Activated T-cell treated with anti-CD3 and anti-CD28 coated beads for 48 hours (primary cell): Measurements from ENCODE around the gene GIPC3.
A peak's percentile ranks its signal among the peaks of the same experiment; 100 is the strongest.
"Not testable (repeated sequence)": the region's sequence is repeated elsewhere in the genome, so short reads cannot be mapped to it uniquely, and the experiment has no call there.

Source experiments
- DNase-seq: peaks from one replicate; pipeline ENCODE4 v3.0.0-alpha.2; 2020; ENCODE audit warnings: low read depth

The GIPC3 gene

DNA sequence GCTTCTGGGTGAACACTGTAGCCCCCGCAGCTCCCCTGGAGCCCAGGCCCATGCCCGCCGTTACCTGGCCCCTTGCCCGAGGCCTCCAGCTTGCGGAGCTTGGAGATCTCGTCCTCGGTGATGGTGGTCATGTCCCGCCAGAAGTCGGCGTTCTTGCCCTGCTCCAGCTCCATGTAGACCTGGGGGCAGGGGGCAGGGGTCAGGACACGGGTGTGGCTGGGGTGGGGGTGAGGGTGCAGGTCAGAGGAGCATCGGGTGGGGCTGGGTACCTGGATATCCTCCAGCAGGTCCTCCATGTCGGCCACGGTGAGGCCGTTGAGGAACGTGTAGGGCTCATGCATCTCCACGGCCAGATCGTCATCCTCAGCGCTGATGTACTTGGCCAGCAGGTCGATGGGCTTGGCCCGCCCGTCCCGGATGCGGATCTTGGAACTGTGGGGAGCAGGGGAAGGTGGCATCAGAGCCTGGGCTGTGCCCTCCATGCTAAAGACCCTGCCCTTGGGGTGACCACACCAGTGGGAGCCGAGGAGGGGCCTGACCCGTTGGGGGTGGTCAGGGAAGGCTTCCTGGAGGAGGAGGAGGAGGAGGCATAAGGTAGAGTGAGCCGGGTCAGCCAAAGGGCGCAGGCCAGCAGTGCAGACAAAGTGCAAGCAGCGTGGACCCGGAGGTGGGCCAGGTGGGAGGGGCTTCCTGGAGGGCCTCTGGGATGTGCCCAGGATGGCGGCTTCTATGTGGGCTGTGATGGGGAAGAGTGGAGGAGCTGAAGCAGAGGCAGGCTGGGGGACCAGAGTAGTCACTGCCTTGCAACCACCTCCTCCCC, 33.7 kb downstream of the GIPC3 start:
- no peak for DNase-seq

DNA sequence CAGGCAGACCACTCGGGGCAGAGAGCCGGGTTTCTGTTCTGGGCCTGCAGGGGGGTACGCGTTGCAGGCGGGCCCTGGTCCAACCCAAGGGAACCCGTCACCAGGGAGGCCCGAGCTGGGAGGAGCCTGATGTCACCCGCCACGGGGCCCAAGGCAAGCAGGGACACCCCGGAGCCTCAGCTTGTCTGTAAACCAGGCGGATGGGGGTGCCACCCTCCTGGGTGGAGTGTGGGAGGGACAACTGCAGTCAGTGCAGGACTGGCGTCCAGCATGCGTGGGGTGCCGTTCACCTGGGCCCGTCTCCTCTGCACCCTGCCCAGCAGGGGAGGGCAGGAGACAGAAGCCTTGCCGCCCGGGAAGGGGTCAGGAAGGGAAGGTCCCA, 34.3 kb downstream of the GIPC3 start:
- DNase-seq: no peak

DNA sequence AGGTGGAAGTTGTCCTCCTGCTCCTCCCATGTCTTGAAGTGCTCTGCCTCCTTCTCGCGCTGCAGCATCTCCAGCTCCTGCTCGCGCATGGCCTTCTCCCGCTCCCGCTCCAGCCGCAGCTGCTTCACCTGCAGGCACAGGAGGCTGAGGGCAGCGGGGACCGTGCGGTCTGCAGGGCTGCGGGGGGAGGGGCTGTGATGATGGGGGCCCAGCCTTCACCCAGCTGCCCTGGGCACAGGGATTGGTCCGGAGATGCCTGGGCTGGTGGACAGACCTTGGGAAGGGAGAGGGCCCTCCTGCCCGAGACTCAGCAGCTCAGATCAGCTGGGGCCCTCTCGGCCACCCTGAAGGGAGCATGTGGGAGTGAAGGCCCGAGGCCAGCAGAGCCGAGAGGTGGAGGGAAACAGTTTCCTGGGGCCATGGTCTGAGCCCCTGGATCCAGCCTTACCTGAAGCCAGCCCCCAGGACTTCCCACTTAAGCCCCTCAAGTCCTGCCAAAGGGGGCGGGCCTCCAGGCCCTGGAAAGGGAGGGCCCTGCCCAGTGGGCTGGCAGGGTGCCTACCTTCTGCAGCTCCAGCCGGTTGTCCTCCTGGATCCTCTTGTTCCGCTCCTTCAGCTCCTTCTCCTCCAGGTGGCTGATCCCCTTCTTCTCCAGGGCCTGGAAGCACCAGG, 35.0 kb downstream of the GIPC3 start:
- no peak for DNase-seq

DNA sequence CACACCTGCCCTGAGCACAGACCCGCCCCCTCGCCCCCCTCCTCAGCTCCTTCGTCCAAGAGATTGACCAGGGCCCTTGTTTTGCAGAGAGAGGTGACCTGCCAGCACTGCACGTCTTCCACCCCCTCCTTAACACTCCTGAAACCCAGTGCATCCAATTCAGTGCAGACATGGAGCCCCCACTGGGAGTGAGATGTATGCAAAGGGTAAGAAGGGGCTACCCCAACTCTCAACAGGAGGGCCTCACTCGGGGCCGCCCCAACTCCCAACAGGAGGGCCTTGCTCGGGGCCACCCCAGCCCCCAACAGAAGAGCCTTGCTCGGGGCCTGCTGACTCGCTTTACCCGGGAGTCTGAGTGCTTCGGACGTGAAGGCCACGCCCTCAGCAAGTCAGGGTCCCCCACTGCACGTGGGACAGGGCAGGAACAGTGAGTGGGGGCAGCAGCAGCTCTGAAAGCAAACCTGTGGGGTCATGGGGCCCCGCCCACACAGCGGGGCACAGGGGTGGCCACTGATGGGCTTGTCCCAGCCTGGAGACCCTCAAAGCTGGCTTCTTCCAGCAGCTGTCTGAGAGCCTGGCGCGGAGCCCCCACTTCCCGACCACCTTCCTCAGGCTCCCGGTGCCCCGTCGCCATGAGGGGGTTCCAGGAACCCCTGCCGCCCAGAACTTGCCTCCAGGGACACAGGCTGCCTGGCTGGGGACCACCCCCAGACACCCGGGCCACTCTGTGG, 35.7 kb downstream of the GIPC3 start:
- no peak for DNase-seq

DNA sequence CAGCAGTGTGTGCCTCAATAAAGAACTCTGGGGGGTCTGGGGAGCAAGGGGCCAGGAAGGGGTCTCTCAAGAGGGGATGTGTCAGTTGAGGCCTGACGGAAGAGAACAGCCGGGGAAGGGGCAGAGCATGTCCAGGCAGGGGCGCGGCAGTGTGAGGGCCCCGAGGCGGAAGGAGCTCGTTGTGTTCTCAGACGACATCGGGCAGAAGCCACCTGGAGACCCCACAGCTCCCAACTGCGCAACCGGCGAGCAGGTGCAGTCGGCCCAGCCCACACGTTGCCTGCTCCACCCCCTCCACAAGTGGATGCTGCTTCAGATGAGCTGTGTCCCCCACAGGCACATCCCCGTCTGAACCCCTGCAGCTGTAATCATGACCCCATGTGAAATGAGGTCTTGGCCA, 36.4 kb downstream of the GIPC3 start:
- DNase-seq: no peak

DNA sequence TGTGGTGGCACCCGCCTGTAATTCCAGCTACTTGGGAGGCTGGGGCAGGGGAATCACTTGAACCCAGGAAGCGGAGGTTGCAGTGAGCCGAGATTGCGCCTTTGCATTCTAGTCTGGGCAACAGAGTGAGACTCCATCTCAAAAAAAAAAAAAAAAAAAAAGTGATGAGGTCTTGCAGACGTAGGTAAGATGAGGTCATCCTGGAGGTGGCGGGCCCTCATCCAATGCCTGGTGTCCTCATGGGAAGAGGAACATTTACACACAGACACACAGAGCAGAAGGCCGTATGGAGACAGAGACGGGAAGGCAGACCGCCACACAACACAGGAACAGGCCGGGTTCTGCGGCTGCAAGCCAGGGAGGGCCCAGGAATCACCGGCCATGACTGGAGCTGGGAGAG, 36.9 kb downstream of the GIPC3 start:
- no peak for DNase-seq

DNA sequence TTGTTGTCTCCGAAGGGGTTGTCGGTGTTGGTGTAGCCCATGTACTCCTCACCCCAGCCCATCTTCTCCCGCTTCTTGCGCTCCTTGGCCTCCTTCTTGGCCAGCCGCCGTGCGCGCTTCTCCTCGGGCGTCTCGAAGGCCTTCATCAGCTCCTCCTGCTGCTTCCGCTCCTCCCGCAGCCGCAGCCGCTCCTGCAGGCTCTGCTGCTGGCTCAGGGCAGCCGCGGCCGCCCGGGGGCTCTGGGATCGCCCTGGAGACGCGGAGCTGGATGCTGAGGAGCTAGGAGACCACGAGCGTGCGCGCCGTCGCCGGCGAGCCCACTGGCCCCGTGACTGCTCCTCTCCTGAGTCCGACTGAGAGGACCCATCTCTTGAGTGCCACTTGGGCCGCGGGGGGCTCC, 38.4 kb downstream of the GIPC3 start:
- no peak for DNase-seq

DNA sequence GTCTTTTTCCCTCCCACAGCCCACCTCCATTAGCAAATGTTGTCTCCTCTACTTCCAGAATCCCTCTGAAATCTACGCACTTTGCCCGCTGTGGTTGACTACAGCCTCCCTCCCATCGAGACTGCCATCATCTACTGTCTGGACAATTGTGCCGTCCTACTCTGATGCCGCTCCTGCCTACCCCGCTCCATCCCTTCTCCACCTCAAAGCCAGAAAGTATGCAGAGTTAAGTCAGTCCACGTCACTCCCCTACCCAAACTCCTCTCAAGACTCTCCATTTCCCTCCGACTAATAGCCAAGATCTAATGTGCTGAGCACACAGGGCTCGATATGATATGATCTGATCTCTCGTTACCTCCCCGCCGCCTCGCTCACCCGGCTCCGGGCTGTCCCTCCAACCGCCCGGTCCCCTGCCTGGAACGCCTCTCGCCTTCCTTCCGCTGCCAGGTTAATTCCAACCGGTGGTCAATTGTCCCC, 40.8 kb downstream of the GIPC3 start:
- DNase-seq: peak; percentile 17

DNA sequence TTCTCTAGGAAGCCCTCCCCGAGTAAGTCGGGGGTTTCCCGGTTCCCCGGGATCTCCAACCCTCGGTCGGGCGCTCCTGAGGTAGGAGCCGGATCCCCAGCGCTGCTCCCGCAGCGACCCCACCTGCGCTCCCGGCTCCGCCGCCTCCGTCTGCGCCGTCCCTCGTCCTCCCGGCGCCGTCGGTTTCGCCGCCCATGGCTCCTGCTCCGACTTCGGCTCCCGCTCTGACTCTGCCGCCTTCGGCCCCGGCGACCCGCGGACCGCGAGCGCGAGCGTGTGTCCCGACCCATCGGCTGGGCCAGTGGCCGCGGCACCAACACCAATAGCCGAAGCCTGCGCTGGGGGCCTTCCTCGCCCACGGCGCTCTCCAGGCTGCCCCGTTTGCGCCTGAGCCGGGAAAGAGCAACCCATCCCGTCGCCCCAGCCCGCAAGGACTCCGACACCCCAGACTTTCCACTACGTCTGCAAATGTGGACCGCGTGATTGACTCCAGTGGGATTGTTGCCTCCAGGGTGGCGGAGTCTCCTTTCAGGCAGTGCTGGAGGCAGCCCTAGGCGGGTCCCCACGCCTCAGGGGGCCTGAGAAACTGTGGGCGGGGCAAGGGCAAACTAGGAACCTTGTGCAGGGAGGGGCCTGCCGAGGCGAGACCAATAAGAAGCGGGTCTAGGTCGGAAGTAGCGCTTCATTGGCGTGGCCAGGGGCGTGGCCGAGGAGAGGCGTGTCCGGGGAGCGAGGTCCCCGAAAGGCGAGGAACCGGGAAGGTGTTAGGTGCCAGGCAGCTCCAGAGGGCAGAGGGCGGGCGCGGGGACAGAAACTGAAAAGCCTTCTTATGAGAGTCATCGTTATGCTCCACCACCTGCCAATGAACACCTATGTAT, 41.4 kb downstream of the GIPC3 start, which contains the start of gene CACTIN:
TSS of gene CACTIN (minus strand) at position 318 of the 878 bp plus-strand sequence. CDS start at position 290, 28 bp downstream.
- DNase-seq: peak; percentile 98

DNA sequence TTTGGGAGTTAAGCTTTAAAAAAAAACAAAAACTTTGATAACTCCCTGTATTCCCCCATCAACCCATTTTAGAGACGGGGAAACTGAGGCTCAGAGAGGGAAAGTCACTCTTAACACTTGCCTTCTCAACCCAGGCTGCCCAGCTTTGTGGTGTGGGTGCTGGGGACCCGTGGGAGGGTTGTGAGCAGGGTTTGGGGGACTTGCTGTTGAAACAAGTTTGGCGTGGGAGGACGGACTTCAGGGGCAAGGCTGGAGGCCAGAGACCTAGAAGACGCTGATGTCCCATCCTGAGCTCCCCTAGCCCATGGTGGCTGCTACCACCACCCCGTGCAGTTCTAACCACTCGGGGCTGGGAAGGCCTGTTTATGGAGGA, 42.1 kb downstream of the GIPC3 start:
- DNase-seq: no peak

DNA sequence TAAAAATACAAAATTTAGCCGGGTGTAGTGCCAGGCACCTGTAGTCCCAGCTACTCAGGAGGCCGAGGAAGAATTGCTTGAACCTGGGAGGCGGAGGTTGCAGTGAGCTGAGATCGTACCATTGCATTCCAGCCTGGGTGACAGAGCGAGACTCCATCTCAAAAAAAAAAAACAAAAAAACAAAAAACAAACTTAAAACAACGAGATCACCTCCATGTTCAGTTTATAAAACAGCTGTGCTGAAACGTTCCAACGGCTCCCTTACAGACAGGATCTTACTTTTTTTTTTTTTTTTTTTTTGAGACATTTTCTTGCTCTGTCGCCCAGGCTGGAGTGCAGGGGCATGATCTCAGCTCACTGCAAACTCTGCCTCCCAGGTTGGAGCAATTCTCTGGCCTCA, 43.5 kb downstream of the GIPC3 start:
- DNase-seq: not testable (repeated sequence)

DNA sequence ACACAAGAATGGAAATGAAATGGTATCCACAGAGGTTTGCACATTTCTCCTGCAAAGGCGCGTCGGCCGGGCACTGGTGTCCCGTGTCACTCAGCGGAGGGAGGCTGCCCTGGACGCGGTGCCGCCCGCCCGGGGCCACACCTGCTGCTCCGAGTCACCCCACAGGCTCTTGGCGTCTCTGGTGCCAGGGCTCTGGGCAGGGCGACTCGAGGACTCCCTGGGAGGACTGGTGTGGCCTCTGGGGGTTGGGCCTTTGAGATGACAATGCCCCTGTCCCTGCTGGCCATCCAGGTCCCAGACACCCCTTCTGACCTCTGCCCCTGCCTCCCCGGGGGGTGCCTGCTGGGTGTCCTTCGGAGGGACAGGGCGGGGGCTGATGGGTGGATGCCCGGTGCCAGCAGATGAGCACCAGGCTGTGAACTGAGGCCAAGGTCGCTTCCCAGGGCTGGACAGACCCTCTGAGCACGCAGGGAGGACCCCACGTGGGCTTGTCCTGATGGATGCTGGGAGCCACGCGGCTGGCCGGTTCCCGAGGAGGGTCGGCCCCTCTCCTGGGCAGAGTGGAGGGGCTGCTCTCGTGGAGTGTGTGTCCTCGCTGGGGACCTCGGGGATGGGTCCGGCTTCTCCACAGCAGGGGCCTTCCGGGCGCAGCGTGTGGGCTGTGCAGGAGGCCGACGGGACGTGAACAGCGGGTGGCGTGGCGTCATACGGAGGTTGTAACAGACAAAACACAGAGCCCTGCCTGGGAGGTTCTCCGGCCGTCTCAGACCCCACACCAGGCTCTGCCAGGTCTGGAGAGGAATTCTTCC, 46.0 kb downstream of the GIPC3 start:
- DNase-seq: no peak

DNA sequence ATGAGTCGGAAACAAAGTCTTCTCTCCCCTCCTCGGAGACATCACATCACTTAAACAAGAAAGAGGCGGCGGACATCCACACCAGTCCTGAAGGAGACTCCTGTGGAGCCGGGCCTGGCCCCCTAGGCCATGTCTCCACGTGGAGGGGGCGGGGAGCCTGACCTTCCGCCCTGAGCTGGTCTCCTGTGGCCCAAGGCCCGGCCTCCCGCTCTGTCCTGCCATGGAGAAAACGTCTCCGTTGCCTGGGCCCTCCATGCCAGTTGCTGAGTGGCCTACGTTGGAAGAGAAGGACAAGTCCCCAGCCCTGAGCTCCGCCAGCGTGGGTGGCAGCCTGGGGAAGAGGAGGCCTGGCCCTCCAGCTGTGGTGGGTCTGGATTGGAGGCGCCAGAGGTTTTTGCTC, 46.8 kb downstream of the GIPC3 start:
- DNase-seq: no peak

DNA sequence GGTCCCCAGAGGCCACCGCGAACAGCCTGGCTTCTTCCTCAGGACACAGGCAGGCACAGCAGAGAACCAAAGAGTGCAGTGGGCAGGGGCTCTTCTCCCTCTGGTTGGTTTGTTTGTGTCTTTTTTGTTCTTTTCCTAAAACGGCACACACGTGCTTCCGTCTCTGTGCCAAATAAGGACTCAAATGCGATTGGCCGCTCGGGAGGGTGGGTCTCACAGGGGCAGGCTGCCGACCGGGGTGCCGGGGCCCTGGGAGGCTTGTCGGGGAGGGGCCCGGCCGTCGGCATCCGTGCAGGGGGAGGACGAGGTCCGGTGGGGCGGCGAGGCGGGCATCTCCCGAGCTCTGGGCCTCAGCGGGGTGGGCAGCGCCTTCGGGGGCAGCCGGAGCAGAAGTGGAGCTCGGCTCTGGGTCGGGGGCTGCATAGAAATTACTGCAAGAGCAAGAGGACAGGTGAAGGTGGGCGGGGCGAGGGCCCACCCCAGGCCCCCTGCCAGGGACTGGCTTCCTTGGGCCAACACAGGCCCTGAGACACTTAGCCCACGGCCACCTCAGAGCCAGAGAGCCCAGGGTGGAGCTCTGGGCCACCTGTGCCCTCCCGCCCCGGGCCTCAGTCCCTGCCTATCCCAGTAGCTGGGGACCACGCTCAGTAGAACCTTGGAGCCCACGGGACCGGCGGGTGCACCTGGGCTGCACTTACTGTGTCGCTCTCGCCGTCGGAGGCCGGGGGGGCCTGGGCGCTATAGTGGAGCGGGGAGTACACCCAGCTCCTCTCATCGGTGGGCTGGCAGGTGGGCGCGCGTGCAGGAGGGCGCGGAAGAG, 47.7 kb downstream of the GIPC3 start:
- DNase-seq: no peak

DNA sequence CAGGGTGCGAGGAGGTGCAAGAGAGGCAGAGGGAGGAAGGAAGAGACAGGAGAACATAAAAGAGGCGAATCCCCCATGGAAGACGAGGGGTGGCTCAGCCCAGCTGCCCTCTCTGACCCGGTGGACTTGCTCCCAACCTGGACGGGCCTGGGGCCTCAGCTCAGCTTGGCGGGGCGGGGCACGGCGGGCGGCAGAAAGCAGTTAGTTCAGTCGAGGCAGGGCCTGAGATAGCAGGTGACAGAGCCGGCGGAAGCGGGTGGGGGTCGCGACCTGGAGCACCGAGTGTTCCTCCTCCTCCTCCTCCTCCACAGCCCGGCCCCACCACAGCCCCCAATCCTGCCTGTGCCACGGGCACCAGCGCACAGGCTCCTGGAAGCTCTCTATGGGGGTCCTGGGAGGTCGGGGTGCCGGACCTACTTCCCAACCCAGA, 48.3 kb downstream of the GIPC3 start:
- no peak for DNase-seq

DNA sequence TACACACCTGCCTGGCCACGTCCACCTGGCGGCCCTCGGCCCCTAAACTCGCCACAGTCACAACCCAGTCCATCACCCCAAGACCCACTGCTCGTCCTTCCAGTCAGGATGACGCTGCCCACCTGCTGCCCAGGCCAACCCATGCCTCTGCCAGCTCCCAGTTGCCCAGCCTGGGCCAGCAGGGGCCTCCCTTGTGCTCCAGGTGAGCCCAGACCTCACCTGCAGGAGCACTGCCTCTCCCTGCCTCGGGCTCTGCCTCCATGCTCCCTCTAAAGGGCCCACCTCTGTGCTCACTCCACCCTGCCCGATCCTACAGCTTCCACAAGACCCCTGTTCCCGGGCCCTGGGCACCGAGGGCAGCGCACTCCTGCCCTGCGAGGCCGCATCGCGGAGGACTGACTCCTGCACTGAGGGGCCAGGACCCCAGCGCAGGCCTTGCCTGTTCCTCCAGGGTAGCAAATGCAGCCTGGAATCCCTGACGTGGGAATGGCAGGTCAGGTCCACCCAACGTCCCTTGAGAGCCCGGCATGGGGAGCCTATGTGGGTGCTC, 49.3 kb downstream of the GIPC3 start:
- DNase-seq: no peak

DNA sequence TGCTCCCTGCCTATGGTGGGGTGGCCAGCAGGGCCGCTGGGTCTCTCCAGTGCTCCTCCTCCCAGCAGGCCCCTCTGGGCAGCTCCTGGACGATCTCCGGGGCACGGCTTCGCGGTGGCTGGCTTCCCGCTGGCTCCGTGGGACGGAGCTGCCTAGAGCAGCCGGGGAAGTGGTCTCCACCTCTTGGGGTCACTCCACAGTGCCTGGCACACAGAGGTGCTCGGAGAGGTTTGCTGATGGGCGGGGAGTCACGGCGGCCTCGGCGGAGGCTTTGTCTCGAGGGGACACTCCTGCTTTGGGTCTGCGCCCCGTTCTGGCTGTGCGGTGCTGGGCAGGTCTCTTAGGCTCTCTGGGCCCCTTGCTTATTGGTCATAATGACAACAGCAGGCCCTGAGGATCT, 51.2 kb downstream of the GIPC3 start:
- no peak for DNase-seq

DNA sequence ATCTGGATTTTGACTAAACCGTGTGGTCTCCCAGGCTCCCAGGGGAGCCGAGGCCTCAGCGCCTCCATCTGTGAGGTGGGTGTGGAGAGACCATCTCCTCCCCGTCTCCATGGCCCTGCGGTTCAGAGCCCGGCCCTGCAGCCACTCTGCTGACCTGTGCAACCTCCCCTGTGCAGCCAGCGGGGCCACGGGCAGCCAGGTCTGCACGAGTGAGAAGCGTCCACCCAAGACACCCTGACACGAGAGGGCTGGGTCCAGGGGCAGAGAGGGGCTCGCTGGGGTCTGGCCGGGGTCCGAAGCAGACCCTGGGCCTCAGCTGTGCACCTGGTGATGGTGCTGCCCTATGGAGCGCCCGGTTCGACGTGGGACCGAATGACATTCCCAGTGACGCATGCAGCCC, 51.7 kb downstream of the GIPC3 start:
- no peak for DNase-seq

DNA sequence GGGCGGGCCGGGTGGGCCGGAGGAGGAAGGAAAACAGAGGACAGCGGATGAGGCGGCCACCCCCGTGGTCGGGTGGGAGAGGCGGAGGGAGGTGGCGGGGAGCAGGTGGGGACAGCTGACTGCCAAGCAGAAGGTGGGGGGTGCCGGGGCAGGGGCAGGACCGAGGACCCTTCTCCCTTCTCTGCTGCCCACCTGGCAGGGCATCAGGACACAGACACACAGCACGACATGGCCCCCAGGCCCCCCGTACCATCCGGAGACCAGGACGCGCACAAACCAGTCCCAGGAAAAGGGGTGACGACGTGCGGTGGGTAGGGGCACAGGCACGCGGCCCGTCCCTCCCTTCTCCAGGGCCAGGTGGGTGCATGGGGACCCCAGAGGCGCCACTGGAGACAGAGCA, 52.3 kb downstream of the GIPC3 start:
- DNase-seq: no peak
